K562 (cell line): ENCODE data around the gene UNC45B. TPM values are rescaled to one million over a fixed set of nuclear protein-coding genes. Genes with fewer than 3 reads are reported as not detected.

Experiments used
- CBX3 ChIP-seq, 2 experiments: IDR thresholded peaks; 1 replicate in 1 of 2; 2 replicates in 1 of 2; pipeline ENCODE4 v1.6.1; 2012; ENCODE audit warnings: inconsistent platforms in 2 of 2, low read length in 2 of 2, borderline replicate concordance in 1 of 2, control low read depth in 1 of 2
- DACH1 ChIP-seq: fragments of 450-650 bp; IDR thresholded peaks from 2 replicates; pipeline ENCODE4 v1.6.1; 2018; ENCODE audit not compliant: partially characterized antibody
- HDGF ChIP-seq: fragments of 450-650 bp; IDR thresholded peaks from 2 replicates; pipeline ENCODE4 v1.6.1; 2016
- KAT8 ChIP-seq: fragments of 450-650 bp; IDR thresholded peaks from 2 replicates; pipeline ENCODE4 v1.6.1; 2016; ENCODE audit warnings: low read depth, mild to moderate bottlenecking
- MAFK ChIP-seq: IDR thresholded peaks from 2 replicates; pipeline ENCODE4 v1.6.1; 2011; ENCODE audit warnings: low read length, improper control_type of control experiment
- MTA1 ChIP-seq: fragments of 450-650 bp; IDR thresholded peaks from 2 replicates; pipeline ENCODE4 v1.6.1; 2017; ENCODE audit warnings: borderline replicate concordance
- SMAD3 ChIP-seq: fragments of 450-650 bp; formaldehyde crosslinking; conservative IDR thresholded peaks from 2 replicates; pipeline ENCODE4 v1.4.0; 2020; ENCODE audit warnings: mild to moderate bottlenecking
- TAF9B ChIP-seq: fragments of 450-650 bp; IDR thresholded peaks from 2 replicates; pipeline ENCODE4 v1.6.1; 2018; ENCODE audit warnings: mild to moderate bottlenecking; ENCODE audit not compliant: partially characterized antibody
- ZFP30 ChIP-seq: fragments of 250-450 bp; sonication (Bioruptor Pico); IDR thresholded peaks from 2 replicates; pipeline ENCODE4 v1.8.0; 2022; ENCODE audit warnings: moderate library complexity, mild to moderate bottlenecking, inconsistent platforms, borderline replicate concordance
- ZNF143 ChIP-seq: sonication (generic); formaldehyde crosslinking; IDR thresholded peaks from 2 replicates; pipeline ENCODE4 v1.9.0; 2022; ENCODE audit warnings: mild to moderate bottlenecking, missing genetic modification reagents
- ZNF507 ChIP-seq: conservative IDR thresholded peaks from 2 replicates; pipeline ENCODE4 v1.6.1; 2017; ENCODE audit warnings: missing genetic modification characterization, missing compliant biosample characterization
- polyA plus RNA-seq, 8 experiments: library from polyadenylated mRNA; depleted of rRNA in 4 of 8; stranded (reverse) in 5 of 8; unstranded in 3 of 8; fragments of >200 nt; fragmentation: Nextera tagmentation in 2 of 8; fragmentation: Illumina TruSeq in 1 of 8; extraction: Ambion mirVana in 2 of 8; extraction: Trizol in 1 of 8; gene quantifications; 2 replicates each; pipeline versions ENCODE4 v1.2.1 to v1.2.3, GENCODE V29; 2011 to 2014; ENCODE audit warnings: inconsistent platforms in 1 of 8, missing spikeins in 1 of 8
- total RNA-seq, 7 experiments: library from RNA; depleted of rRNA in 6 of 7; stranded (reverse); fragments of >200 nt in 6 of 7; fragmentation: Illumina TruSeq in 2 of 7; extraction: Trizol in 2 of 7; gene quantifications; 2 replicates each; pipeline versions ENCODE4 v1.2.1 to v1.2.3, GENCODE V29; 2011 to 2021; ENCODE audit warnings: low replicate concordance in 1 of 7
- TF ChIP-seq, protein P1 (sequence below): fragments of 250-450 bp; sonication (Bioruptor Pico); IDR thresholded peaks from 2 replicates; pipeline ENCODE4 v1.5.0; 2021
- TF ChIP-seq, protein P2 (sequence below): fragments of 150-350 bp; IDR thresholded peaks from 2 replicates; pipeline ENCODE4 v1.6.1; 2014; ENCODE audit warnings: low read depth, mild to moderate bottlenecking, low read length, borderline replicate concordance
- TF ChIP-seq, protein P3 (sequence below): sonication (generic); formaldehyde crosslinking; IDR thresholded peaks from 2 replicates; pipeline ENCODE4 v1.9.0; 2022; ENCODE audit warnings: mild to moderate bottlenecking, missing genetic modification reagents
- TF ChIP-seq, protein P4 (sequence below): fragments of 250-450 bp; sonication (Bioruptor Pico); IDR thresholded peaks from 2 replicates; pipeline ENCODE4 v1.4.0; 2020; ENCODE audit warnings: mild to moderate bottlenecking, moderate library complexity
- TF ChIP-seq, protein P5 (sequence below): fragments of 450-650 bp; IDR thresholded peaks from 2 replicates; pipeline ENCODE4 v1.6.1; 2018; ENCODE audit not compliant: partially characterized antibody

UNC45B gene
- total and polyA plus RNA-seq, 9 of the 15 experiments (the other 6 are each of a cell fraction or from before 2014, with no cell fraction given): not detected

DNA sequence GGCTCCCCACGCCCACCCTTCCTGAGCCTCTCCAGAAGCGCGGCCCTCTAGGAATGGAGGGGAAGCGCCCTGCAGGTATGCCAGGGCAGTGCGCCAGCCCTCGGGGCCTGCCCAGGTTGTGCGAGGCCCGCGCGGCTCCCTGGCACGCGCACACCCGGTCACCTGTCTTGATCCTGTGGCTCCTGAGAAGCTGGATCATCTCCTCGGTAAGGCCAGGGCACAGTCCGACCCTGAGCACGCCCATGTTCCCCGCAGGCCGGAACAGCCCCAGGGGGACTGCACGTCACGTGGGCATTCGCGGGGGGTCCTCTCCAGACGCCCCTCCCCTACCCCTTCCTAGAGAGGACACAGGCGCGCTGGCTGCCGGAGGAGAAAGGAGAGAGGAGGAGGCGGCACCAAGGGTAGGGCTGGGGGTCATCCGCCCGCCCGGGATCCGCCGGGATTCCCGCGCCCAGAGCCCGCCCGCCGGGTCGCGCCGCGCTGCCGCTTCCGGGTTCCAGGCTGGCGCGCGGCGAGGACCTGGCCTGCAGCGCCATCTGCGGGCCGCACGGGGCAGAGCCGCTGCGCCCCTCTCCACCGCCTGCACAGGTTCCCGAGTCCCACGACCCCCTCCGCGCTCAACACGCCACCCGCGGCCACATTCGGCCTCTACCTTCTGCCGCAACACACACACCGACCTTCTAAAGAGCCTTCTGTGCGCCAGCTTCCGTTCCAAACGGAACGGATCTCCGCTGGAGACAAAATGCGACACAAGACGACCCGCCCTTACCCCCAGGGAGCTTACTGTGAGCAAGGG, 28.0 kb upstream of the UNC45B start, which contains the start of gene RAD51D (continued):
- TF ChIP-seq TAF9B (no peak), KAT8 (no peak), ZNF143 (no peak), CBX3 (IDR thresholded peaks at IDR 0.05; ENCODE audit: borderline replicate concordance in 1 of 2, low read length in 2 of 2) (no peak), DACH1 (no peak), HDGF (no peak), ZFP30 (CRISPR knock-in tag) (no peak), MAFK (no peak), ZNF507 (tag) (no peak), MTA1 (no peak), SMAD3 (CRISPR knock-in tag) (no peak)
- TF ChIP-seq, protein P1, sequence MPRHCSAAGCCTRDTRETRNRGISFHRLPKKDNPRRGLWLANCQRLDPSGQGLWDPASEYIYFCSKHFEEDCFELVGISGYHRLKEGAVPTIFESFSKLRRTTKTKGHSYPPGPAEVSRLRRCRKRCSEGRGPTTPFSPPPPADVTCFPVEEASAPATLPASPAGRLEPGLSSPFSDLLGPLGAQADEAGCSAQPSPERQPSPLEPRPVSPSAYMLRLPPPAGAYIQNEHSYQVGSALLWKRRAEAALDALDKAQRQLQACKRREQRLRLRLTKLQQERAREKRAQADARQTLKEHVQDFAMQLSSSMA (CRISPR knock-in tag): no peak
- TF ChIP-seq, protein P2, sequence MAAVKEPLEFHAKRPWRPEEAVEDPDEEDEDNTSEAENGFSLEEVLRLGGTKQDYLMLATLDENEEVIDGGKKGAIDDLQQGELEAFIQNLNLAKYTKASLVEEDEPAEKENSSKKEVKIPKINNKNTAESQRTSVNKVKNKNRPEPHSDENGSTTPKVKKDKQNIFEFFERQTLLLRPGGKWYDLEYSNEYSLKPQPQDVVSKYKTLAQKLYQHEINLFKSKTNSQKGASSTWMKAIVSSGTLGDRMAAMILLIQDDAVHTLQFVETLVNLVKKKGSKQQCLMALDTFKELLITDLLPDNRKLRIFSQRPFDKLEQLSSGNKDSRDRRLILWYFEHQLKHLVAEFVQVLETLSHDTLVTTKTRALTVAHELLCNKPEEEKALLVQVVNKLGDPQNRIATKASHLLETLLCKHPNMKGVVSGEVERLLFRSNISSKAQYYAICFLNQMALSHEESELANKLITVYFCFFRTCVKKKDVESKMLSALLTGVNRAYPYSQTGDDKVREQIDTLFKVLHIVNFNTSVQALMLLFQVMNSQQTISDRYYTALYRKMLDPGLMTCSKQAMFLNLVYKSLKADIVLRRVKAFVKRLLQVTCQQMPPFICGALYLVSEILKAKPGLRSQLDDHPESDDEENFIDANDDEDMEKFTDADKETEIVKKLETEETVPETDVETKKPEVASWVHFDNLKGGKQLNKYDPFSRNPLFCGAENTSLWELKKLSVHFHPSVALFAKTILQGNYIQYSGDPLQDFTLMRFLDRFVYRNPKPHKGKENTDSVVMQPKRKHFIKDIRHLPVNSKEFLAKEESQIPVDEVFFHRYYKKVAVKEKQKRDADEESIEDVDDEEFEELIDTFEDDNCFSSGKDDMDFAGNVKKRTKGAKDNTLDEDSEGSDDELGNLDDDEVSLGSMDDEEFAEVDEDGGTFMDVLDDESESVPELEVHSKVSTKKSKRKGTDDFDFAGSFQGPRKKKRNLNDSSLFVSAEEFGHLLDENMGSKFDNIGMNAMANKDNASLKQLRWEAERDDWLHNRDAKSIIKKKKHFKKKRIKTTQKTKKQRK: no peak
- TF ChIP-seq, protein P3, sequence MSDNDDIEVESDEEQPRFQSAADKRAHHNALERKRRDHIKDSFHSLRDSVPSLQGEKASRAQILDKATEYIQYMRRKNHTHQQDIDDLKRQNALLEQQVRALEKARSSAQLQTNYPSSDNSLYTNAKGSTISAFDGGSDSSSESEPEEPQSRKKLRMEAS (CRISPR knock-in tag): peak; percentile 57
- TF ChIP-seq, protein P4, sequence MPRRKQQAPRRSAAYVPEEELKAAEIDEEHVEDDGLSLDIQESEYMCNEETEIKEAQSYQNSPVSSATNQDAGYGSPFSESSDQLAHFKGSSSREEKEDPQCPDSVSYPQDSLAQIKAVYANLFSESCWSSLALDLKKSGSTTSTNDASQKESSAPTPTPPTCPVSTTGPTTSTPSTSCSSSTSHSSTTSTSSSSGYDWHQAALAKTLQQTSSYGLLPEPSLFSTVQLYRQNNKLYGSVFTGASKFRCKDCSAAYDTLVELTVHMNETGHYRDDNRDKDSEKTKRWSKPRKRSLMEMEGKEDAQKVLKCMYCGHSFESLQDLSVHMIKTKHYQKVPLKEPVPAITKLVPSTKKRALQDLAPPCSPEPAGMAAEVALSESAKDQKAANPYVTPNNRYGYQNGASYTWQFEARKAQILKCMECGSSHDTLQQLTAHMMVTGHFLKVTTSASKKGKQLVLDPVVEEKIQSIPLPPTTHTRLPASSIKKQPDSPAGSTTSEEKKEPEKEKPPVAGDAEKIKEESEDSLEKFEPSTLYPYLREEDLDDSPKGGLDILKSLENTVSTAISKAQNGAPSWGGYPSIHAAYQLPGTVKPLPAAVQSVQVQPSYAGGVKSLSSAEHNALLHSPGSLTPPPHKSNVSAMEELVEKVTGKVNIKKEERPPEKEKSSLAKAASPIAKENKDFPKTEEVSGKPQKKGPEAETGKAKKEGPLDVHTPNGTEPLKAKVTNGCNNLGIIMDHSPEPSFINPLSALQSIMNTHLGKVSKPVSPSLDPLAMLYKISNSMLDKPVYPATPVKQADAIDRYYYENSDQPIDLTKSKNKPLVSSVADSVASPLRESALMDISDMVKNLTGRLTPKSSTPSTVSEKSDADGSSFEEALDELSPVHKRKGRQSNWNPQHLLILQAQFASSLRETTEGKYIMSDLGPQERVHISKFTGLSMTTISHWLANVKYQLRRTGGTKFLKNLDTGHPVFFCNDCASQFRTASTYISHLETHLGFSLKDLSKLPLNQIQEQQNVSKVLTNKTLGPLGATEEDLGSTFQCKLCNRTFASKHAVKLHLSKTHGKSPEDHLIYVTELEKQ (CRISPR knock-in tag): no peak
- TF ChIP-seq, protein P5, sequence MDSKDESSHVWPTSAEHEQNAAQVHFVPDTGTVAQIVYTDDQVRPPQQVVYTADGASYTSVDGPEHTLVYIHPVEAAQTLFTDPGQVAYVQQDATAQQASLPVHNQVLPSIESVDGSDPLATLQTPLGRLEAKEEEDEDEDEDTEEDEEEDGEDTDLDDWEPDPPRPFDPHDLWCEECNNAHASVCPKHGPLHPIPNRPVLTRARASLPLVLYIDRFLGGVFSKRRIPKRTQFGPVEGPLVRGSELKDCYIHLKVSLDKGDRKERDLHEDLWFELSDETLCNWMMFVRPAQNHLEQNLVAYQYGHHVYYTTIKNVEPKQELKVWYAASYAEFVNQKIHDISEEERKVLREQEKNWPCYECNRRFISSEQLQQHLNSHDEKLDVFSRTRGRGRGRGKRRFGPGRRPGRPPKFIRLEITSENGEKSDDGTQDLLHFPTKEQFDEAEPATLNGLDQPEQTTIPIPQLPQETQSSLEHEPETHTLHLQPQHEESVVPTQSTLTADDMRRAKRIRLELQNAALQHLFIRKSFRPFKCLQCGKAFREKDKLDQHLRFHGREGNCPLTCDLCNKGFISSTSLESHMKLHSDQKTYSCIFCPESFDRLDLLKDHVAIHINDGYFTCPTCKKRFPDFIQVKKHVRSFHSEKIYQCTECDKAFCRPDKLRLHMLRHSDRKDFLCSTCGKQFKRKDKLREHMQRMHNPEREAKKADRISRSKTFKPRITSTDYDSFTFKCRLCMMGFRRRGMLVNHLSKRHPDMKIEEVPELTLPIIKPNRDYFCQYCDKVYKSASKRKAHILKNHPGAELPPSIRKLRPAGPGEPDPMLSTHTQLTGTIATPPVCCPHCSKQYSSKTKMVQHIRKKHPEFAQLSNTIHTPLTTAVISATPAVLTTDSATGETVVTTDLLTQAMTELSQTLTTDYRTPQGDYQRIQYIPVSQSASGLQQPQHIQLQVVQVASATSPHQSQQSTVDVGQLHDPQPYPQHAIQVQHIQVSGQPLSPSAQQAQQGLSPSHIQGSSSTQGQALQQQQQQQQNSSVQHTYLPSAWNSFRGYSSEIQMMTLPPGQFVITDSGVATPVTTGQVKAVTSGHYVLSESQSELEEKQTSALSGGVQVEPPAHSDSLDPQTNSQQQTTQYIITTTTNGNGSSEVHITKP: no peak
